ENCODE data around the gene ARHGAP33. TPM values are rescaled to one million over a fixed set of nuclear protein-coding genes. Genes with fewer than 3 reads are reported as not detected.

Gene ARHGAP33
- total RNA-seq, 1 experiment from 2014 or later = 0.87 TPM

DNA sequence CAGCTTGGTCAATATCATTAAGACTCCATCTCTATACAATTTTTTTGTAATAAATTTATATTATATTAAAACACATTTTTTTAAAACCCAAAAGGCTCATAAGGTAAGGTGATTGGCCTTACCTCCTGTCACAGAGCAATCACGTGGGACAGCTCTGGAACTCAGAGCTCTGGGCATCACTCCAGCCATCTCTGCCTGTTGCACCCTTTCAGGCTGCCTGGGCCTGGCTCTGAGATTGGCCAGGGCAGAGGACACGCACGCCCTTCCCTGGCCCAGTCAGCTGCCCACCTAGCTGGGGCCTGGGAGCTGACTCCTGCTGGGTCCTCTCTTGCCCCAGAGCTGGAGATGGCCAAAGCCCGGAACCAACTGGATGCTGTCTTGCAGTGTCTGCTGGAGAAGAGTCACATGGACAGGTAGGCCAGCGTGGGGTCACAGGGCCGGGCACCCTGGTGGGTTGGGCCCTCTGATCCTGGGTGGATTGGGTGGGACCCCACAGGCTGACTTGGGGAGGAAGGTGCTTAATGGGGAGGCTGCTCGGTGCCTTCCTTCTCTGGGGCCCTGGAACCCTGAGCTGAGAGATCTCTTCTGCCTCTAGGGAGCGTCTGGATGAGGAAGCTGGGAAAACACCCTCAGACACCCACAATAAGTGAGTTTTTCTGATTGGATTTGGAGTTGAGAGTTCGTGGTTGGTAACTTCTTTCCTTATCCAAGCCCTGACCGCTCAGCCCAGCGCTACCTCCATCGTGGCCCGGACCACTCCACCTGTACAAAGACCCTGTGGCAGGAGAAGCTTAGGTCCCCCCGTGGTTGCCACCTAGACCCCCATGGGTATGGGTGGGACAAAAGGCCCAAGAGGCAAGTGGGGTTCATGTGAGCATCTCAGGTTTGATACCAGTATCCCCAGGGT lies 23.3 kb upstream of the ARHGAP33 start:
- no peak for DNase-seq (ENCODE audit: low read depth, low spot score)
- in situ Hi-C loops (cut with HindIII; ENCODE audit: low pct_unique_long_range_greater_than_20kb, low sequenced_read_pairs) = no loop called here

GRCh38 chr19:35752746-35753350 lies 22.5 kb upstream of the ARHGAP33 start:
- no peak for DNase-seq (ENCODE audit: low read depth, low spot score)
- in situ Hi-C loops (cut with HindIII; ENCODE audit: low pct_unique_long_range_greater_than_20kb, low sequenced_read_pairs) = no loop called here

- no peak for DNase-seq (ENCODE audit: low read depth, low spot score)
- in situ Hi-C loops (cut with HindIII; ENCODE audit: low pct_unique_long_range_greater_than_20kb, low sequenced_read_pairs) = no loop called here
These were observed 21.6 kb upstream of the ARHGAP33 start for GRCh38 chr19:35753634-35754369.

DNA sequence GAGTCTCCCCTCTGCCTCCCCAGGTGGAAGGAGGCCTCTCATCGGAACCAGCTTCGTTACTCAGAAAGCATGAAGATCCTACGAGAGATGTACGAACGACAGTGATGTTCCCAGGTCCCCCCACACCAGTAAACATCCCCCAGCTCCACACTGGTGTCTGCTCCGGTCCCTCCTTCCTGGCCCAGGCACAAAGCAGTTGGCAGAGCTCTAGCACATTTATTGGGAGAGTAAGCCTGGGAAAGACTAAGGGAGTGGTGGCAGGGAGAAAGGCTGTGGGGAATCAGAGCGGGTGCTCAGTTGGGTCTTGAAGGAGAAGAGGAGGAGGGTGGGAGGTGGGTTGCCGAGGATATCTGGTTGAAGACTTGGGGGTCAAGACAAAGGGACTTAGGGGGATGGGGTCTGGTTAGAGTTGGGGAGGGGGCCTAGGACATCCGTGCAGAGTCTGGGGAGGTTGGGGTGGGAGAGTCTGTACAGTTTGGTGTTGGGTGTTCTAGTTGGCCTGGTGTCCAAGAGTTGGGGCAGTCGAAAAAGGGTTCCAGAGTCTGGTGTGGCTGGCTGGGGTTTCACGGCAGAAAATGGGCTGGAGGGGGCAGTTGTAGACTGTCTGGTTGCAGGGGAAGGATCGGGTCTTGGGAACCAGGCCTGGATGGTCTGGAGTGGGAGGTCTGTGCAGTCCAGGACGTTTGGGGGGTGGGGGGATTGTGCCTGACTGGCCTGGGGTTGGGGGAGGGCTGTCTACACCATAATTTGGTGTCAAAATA lies 20.8 kb upstream of the ARHGAP33 start:
- in situ Hi-C loops (cut with HindIII; ENCODE audit: low pct_unique_long_range_greater_than_20kb, low sequenced_read_pairs) = no loop called here
- DNase-seq (ENCODE audit: low read depth, low spot score) = no peak

- DNase-seq (ENCODE audit: low read depth, low spot score) = no peak
- in situ Hi-C loops (cut with HindIII; ENCODE audit: low pct_unique_long_range_greater_than_20kb, low sequenced_read_pairs) = no loop called here
These were observed 20.2 kb upstream of the ARHGAP33 start for GRCh38 chr19:35755131-35755549.

GRCh38 chr19:35755550-35756376 lies 19.6 kb upstream of the ARHGAP33 start:
- in situ Hi-C loops (cut with HindIII; ENCODE audit: low pct_unique_long_range_greater_than_20kb, low sequenced_read_pairs) = no loop called here
- no peak for DNase-seq (ENCODE audit: low read depth, low spot score)

DNA sequence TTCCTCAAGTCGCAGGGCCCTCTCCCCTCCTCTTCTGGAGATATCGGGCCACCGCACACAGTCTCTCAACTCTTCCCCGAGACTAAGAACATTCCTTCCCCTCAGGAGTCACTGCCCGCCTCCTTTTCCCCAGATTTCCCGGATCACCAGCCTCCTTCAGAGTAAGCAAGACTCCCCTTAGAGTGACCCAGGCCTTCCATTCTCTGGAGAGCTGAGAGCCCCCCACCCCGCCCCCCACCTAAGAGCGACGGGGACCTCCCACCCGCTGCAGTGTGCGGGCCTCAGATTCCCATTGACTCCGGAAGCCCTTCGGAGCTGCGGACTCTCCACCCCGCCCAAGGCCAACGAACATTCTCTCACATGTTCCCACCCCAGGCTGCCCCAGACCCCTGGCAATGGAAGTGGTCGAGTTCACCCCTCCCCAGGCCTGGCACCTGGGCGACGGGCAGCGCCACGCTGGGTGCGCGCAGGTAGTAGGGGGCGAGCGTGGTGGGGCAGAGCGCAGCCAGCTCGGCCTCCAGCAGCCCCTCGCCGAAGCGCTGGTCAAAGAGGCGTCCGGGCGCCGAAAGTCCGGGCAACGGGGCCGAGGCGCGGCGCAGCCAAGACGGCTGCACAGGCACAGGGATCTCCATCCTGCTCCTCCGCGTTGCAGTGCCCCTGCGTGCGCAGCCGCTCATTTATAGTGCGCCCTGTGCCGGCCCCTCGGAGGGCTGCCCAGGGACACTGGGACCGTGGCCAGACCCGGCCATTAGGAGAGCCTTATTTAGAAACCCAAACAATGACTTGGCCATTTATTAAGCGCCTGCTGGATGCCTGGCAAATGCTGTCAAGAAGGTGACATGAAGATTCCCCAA lies 18.8 kb upstream of the ARHGAP33 start, which contains the start of gene HSPB6:
TSS of gene HSPB6 (minus strand) at position 653 of the 854 bp plus-strand sequence. CDS start at position 632, 21 bp downstream.
- no peak for DNase-seq (ENCODE audit: low read depth, low spot score)
- in situ Hi-C loops (cut with HindIII; ENCODE audit: low pct_unique_long_range_greater_than_20kb, low sequenced_read_pairs) = no loop called here

- DNase-seq (ENCODE audit: low read depth, low spot score) = peak; percentile 12
These were observed 18.1 kb upstream of the ARHGAP33 start for GRCh38 chr19:35757231-35757748.

GRCh38 chr19:35757749-35758608 lies 17.4 kb upstream of the ARHGAP33 start, which contains the start of gene PROSER3:
Gene PROSER3, plus strand, starts transcription at chr19:35758176. Its CDS starts 40 bp downstream, at chr19:35758216.
- in situ Hi-C loops (cut with HindIII; ENCODE audit: low pct_unique_long_range_greater_than_20kb, low sequenced_read_pairs) = no loop called here

More at GRCh38 chr19:35757231-35757748, 18.1 kb upstream of the ARHGAP33 start:
- in situ Hi-C loops (cut with HindIII; ENCODE audit: low pct_unique_long_range_greater_than_20kb, low sequenced_read_pairs) = no loop called here

GRCh38 chr19:35759697-35760096 lies 15.7 kb upstream of the ARHGAP33 start:
- in situ Hi-C loops (cut with HindIII; ENCODE audit: low pct_unique_long_range_greater_than_20kb, low sequenced_read_pairs) = no loop called here

More at GRCh38 chr19:35757749-35758608, 17.4 kb upstream of the ARHGAP33 start, which contains the start of gene PROSER3:
- peak; percentile 98 for DNase-seq (ENCODE audit: low read depth, low spot score)

DNA sequence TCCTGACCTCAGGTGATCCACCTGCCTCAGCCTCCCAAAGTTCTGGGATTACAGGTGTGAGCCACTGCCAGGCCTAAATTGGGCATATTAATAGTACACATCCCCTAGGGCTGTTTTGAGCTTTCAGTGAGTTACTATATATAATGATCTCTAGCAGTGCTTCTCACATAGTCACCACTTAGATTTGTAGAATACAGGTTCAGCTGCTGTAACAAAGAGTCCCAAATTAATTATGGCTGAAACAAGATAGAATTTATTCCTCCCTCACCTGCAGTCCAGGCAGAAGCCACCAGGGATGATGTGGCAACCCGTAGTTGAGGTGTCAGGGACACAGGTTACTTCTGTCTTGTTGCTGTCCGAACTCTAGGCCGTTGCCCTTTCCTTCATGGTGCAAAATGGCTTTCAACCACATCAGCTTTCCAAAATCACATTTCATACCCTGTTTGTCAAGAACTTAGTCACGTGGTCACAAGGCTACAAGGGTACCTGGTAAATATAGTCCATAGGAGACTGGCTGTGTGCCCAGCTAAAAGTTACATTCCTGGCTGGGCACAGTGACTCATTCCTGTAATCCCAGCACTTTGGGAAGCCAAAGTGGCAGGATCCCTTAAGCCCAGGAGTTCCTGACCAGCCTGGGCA lies 14.5 kb upstream of the ARHGAP33 start:
- no peak for DNase-seq (ENCODE audit: low read depth, low spot score)

More at GRCh38 chr19:35759697-35760096, 15.7 kb upstream of the ARHGAP33 start:
- no peak for DNase-seq (ENCODE audit: low read depth, low spot score)

DNA sequence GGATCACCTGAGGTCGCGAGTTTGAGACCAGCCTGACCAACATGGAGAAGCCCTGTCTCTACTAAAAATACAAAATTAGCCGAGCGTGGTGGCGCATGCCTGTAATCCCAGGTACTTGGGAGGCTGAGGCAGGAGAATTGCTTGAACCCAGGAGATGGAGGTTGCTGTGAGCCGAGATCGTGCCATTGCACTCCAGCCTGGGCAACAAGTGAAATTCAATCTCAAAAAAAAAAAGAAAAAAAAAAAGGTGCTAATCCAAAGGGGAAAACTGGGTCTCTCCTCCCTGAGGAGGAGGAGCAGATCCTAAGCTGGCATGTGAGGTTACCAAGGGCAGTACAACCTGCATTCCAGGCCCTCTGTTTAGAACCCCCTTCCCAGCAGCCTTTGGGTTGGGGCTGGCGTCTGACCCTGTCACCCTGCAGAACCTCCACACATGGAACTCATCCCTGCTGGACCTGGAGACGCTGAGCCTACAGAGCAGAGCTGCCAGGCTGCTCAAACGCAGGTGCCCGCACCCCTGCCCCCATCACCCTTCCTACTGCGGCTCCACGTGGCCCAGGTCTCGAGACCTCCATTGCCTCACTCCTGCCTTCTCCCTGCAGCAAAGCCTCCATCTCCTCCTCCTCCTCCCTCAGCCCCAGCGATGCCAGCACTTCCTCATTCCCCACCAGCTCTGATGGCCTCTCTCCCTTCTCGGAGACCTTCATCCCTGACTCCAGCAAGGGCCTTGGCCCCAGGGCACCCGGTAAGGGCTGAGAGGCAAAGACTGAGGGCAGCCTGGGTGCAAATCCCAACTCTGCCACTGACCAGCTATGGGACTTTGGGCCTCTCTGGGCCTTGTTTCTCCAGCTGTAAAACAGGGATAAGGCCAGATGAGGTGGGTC lies 10.7 kb upstream of the ARHGAP33 start:
- in situ Hi-C loops (cut with HindIII; ENCODE audit: low pct_unique_long_range_greater_than_20kb, low sequenced_read_pairs) = no loop called here
- no peak for DNase-seq (ENCODE audit: low read depth, low spot score)

More for the DNA sequence above, 14.5 kb upstream of the ARHGAP33 start:
- in situ Hi-C loops (cut with HindIII; ENCODE audit: low pct_unique_long_range_greater_than_20kb, low sequenced_read_pairs) = no loop called here

GRCh38 chr19:35766571-35767104 lies 8.7 kb upstream of the ARHGAP33 start:
- in situ Hi-C loops (cut with HindIII; ENCODE audit: low pct_unique_long_range_greater_than_20kb, low sequenced_read_pairs) = no loop called here

More at GRCh38 chr19:35766571-35767104, 8.7 kb upstream of the ARHGAP33 start:
- no peak for DNase-seq (ENCODE audit: low read depth, low spot score)

Measured in SK-MEL-5 (cell line).